ENCODE measurements around the gene DROSHA.

GRCh38 chr5:31413030-31413812 lies 118.7 kb downstream of the DROSHA start:
- TF ChIP-seq POLR2AphosphoS5 (IDR thresholded peaks at IDR 0.05) (no peak), CTCF (IDR thresholded peaks at IDR 0.05) (no peak)

All from stomach (tissue), 4 donors.